Panc1 (cell line): ENCODE results near the gene LONRF2.

Experiments
- CTCF ChIP-seq: fragments of 450-650 bp; IDR thresholded peaks from 2 replicates; pipeline ENCODE4 v1.5.1; 2017; ENCODE audit warnings: mild to moderate bottlenecking
- POLR2AphosphoS5 ChIP-seq: IDR thresholded peaks from 2 replicates; pipeline ENCODE4 v1.6.1; 2012; ENCODE audit warnings: mild to moderate bottlenecking, low read depth, low read length, moderate library complexity
- REST ChIP-seq, 2 experiments: IDR thresholded peaks; 2 replicates each; pipeline ENCODE4 v1.6.1; 2011 to 2012; ENCODE audit warnings: low read depth in 2 of 2, control low read depth in 1 of 2, low read length in 1 of 2, mild to moderate bottlenecking in 1 of 2, moderate library complexity in 1 of 2; ENCODE audit not compliant: insufficient read depth in 1 of 2
- SIN3A ChIP-seq: IDR thresholded peaks from 2 replicates; pipeline ENCODE4 v1.6.1; 2012; ENCODE audit warnings: low read depth, mild to moderate bottlenecking, low read length, moderate library complexity, borderline replicate concordance; ENCODE audit not compliant: insufficient read depth
- TCF7L2 ChIP-seq: IDR thresholded peaks from 2 replicates; pipeline ENCODE4 v1.6.1; 2011; ENCODE audit warnings: mild to moderate bottlenecking, low read depth, low read length, inconsistent platforms

GRCh38 chr2:100224988-100225710, 97.2 kb downstream of the LONRF2 start:
- no peak for TF ChIP-seq CTCF
- no peak for TF ChIP-seq POLR2AphosphoS5
- no peak for TF ChIP-seq SIN3A
- TF ChIP-seq REST (IDR thresholded peaks at IDR 0.05; ENCODE audit: insufficient read depth in 1 of 2, low read depth in 2 of 2, low read length in 1 of 2) = no peak
- TF ChIP-seq TCF7L2 = no peak
